ENCODE data around the gene COL28A1. TPM values are rescaled to one million over a fixed set of nuclear protein-coding genes. Genes with fewer than 3 reads are reported as not detected.

Gene COL28A1
- total RNA-seq, 2 donors from 2014 or later: 1.8 to 6.2 TPM

- intact Hi-C loops (cut with DNase I): no loop called here
- WGBS: 96% methylated on average over 1 of the region's 1 CpG
- DNase-seq (ENCODE audit: low spot score): no peak
- H3K4me3 ChIP-seq: no peak overlapping the region
- no peaks in the 10 kb centered on the region for H3K36me3 ChIP-seq
- no peaks in the 10 kb centered on the region for H3K4me1 ChIP-seq (replicated peaks)
- H3K27me3 ChIP-seq (replicated peaks; ENCODE audit: insufficient read depth): no peaks in the 10 kb centered on the region
- TF ChIP-seq POLR2AphosphoS5 (IDR thresholded peaks at IDR 0.05) (no peak), POLR2A (IDR thresholded peaks at IDR 0.05) (no peak)
- TF ChIP-seq, protein P1, sequence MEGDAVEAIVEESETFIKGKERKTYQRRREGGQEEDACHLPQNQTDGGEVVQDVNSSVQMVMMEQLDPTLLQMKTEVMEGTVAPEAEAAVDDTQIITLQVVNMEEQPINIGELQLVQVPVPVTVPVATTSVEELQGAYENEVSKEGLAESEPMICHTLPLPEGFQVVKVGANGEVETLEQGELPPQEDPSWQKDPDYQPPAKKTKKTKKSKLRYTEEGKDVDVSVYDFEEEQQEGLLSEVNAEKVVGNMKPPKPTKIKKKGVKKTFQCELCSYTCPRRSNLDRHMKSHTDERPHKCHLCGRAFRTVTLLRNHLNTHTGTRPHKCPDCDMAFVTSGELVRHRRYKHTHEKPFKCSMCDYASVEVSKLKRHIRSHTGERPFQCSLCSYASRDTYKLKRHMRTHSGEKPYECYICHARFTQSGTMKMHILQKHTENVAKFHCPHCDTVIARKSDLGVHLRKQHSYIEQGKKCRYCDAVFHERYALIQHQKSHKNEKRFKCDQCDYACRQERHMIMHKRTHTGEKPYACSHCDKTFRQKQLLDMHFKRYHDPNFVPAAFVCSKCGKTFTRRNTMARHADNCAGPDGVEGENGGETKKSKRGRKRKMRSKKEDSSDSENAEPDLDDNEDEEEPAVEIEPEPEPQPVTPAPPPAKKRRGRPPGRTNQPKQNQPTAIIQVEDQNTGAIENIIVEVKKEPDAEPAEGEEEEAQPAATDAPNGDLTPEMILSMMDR (IDR thresholded peaks at IDR 0.05): no peak
- no peaks in the 10 kb centered on the region for H3K9me3 ChIP-seq
- H3K27ac ChIP-seq: no peak overlapping the region
Measured at GRCh38 chr7:7439564-7439963, 96.1 kb downstream of the COL28A1 start.

DNA sequence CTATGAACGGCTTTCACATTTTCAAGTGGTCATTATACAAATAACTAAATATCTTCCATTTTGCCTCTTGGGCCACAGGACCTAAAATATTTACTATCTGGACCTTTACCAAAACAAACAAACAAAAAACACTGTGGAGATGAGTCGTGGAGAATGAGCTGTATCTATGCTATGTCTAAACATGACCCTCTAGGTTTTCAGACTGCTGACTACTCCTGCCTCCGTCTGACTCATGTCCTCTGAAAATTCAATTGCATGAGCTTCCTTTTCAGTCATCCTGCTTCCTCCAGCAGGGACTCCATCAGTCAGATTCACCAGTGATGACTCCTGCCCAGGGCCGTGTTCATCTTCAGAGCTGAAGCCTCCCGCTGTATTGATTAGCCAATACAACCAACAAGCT, 96.8 kb downstream of the COL28A1 start:
- Histone ChIP-seq H3K4me3 (no peak overlapping the region), H3K9me3 (no peaks in the 10 kb centered on the region), H3K27ac (no peak overlapping the region), H3K27me3 (replicated peaks; ENCODE audit: insufficient read depth) (no peaks in the 10 kb centered on the region), H3K36me3 (no peaks in the 10 kb centered on the region), H3K4me1 (replicated peaks) (no peaks in the 10 kb centered on the region)
- TF ChIP-seq POLR2A (IDR thresholded peaks at IDR 0.05): no peak
- TF ChIP-seq, protein P1 (IDR thresholded peaks at IDR 0.05): no peak
- no peak for TF ChIP-seq POLR2AphosphoS5 (IDR thresholded peaks at IDR 0.05)
- 40% methylated on average over 5 of the region's 5 CpGs for WGBS
- intact Hi-C loops (cut with DNase I): no loop called here
- no peak for DNase-seq (ENCODE audit: low spot score)

DNA sequence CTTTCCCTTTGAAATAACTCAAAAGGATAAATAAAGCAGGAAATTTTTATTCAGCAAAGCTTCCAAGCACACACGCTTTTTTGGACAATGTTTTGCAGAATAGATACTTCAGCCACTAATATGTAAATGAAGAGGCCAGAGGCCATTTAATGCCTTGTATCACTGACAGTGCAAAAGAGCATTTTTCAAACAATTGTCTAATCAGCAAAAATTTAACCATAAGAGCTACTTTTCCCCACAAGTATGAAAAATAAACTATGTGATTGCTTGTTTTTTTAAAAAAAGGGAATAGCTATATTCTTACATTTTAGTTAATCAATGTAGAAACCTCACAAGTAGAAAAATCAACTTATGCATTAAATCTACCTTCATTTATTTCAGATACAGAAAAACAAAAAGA, 99.7 kb downstream of the COL28A1 start:
- Histone ChIP-seq H3K9me3 (no peaks in the 10 kb centered on the region), H3K4me3 (no peak overlapping the region), H3K27ac (no peak overlapping the region), H3K36me3 (no peaks in the 10 kb centered on the region), H3K4me1 (replicated peaks) (no peaks in the 10 kb centered on the region), H3K27me3 (replicated peaks; ENCODE audit: insufficient read depth) (no peaks in the 10 kb centered on the region)
- TF ChIP-seq POLR2AphosphoS5 (IDR thresholded peaks at IDR 0.05) (no peak), POLR2A (IDR thresholded peaks at IDR 0.05) (no peak)
- TF ChIP-seq, protein P1 (IDR thresholded peaks at IDR 0.05): no peak
- intact Hi-C loops (cut with DNase I): no loop called here
- no peak for DNase-seq (ENCODE audit: low spot score)
- WGBS: 96% methylated on average over 1 of the region's 1 CpG

- intact Hi-C loops (cut with DNase I): no loop called here
- Histone ChIP-seq H3K27ac (no peak overlapping the region), H3K36me3 (no peaks in the 10 kb centered on the region), H3K9me3 (no peaks in the 10 kb centered on the region), H3K4me1 (replicated peaks) (no peaks in the 10 kb centered on the region), H3K27me3 (replicated peaks; ENCODE audit: insufficient read depth) (no peaks in the 10 kb centered on the region), H3K4me3 (no peak overlapping the region)
- TF ChIP-seq, protein P1 (IDR thresholded peaks at IDR 0.05): no peak
- no peak for TF ChIP-seq POLR2A (IDR thresholded peaks at IDR 0.05)
- no peak for TF ChIP-seq POLR2AphosphoS5 (IDR thresholded peaks at IDR 0.05)
- 17% methylated on average over 3 of the region's 3 CpGs for WGBS
- no peak for DNase-seq (ENCODE audit: low spot score)
Measured at GRCh38 chr7:7434329-7434728, 101.3 kb downstream of the COL28A1 start.

DNA sequence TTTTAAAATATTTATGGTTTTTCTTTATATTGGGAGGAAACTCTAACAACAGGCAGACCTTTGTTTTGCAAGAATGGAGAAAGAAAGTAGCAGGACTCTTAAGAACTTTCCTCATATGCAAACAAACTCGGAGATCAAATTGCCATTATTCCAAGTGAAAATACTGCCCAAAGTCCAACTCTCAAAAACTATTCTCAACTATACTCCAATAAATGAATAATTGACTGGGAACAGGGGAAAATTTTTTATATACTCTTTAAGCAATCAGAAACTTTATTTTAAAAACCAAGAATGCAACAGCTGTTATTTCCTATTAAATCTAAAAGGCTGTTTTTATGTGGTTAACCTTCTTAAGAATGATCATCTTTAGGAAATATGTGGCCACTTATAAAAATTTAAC, 101.9 kb downstream of the COL28A1 start:
- H3K27me3 ChIP-seq (replicated peaks; ENCODE audit: insufficient read depth): no peaks in the 10 kb centered on the region
- intact Hi-C loops (cut with DNase I): no loop called here
- H3K4me3 ChIP-seq: no peak overlapping the region
- 12% methylated on average over 1 of the region's 1 CpG for WGBS
- H3K36me3 ChIP-seq: no peaks in the 10 kb centered on the region
- H3K9me3 ChIP-seq: no peaks in the 10 kb centered on the region
- no peak for DNase-seq (ENCODE audit: low spot score)
- H3K4me1 ChIP-seq (replicated peaks): no peaks in the 10 kb centered on the region
- TF ChIP-seq POLR2AphosphoS5 (IDR thresholded peaks at IDR 0.05) (no peak), POLR2A (IDR thresholded peaks at IDR 0.05) (no peak)
- TF ChIP-seq, protein P1 (IDR thresholded peaks at IDR 0.05): no peak
- no peak overlapping the region for H3K27ac ChIP-seq

All from prostate gland (tissue), 2 donors.